Measurements from ENCODE around the gene CELF5.

DNA sequence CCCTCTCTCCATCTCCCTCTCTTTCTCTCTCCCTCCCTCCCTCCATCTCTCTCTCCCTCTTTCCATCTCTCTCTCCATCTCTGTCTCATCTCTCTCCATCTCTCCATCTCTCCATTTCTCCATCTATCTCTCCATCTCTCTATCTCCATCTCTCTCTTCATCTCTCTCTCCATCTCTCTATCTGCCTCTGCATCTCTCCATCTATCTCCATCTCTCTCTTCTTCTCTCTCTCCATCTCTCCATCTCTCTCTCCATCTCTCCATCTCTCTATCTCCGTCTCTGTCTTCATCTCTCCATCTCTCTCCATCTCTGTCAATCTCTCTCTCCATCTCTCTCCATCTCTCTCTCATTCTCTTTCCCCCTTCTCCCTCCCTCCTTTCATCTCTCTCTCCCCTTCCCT, 85.8 kb downstream of the CELF5 start:
- no peak for TF ChIP-seq POLR2A (IDR thresholded peaks at IDR 0.05)
- no peak for TF ChIP-seq CTCF (IDR thresholded peaks at IDR 0.05)
- no peak for TF ChIP-seq EP300 (IDR thresholded peaks at IDR 0.05; ENCODE audit: low read depth)
- no peak for TF ChIP-seq POLR2AphosphoS5 (IDR thresholded peaks at IDR 0.05)

All from transverse colon (tissue), 4 donors.